ENCODE measurements around the gene GOLGA8B.
"Not testable (repeated sequence)": the region's sequence is repeated elsewhere in the genome, so short reads cannot be mapped to it uniquely, and the experiment has no call there.

The GOLGA8B gene

GRCh38 chr15:34598799-34599585 is 15.5 kb upstream of the GOLGA8B start:
- no peak for DNase-seq (ENCODE audit: low read depth in 2 of 2)

- no peak for DNase-seq (ENCODE audit: low read depth in 2 of 2)
These were observed 13.9 kb upstream of the GOLGA8B start for GRCh38 chr15:34597316-34597715.

- no peak for DNase-seq (ENCODE audit: low read depth in 2 of 2)
These were observed 10.9 kb upstream of the GOLGA8B start for GRCh38 chr15:34594361-34594760.

DNA sequence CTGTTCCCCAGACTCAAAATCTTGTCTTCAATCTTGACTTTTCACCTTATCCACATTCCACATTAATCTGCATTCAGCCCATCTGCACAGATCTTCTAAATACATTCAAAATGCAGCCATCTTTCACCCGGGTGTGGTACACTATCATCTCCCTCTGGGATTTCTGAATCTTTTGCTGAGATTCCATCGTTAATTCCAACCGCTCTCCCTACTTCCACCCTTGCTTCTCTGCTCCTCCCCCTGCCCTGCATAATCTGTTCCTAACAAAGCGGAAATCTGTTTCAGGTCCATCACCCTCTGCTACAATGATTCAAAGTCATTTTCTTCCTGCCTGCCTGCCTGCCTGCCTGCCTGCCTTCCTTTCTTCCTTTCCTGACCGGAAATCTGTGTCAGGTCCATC is 7.9 kb upstream of the GOLGA8B start:
- no peak for DNase-seq (ENCODE audit: low read depth in 2 of 2)

DNA sequence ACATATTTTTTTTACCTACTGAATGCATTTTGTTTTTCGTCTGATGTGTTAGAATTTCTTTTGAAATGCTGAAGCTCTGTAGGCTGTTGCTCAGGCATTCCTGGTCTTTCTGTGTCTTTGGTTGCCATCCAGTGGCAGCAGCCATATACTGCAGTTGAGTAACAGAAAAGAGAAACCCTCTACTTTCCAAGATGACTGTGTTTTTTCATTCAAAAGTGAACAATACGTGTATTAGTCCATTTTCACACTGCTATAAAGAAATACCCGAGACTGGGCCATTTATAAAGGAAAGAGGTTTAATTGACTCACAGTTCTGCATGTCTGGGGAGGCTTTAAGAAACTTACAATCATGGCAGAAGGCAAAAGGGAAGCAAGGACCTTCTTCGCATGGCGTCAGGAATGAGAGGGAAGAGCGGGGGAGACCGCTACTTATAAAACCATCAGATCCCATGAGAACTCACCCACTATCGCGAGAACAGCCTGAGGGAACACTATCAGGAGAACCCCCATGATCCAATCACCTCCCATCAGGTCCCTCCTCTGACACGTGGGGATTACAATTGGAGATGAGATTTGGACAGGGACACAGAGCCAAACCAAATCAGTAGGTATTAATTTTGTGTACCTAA is 4.7 kb upstream of the GOLGA8B start:
- DNase-seq (ENCODE audit: low read depth in 2 of 2): peak in 1 of 2 experiments; percentile 43

- not testable (repeated sequence) for DNase-seq (ENCODE audit: low read depth in 2 of 2)
These were observed 2.5 kb upstream of the GOLGA8B start for GRCh38 chr15:34585966-34586365.

DNA sequence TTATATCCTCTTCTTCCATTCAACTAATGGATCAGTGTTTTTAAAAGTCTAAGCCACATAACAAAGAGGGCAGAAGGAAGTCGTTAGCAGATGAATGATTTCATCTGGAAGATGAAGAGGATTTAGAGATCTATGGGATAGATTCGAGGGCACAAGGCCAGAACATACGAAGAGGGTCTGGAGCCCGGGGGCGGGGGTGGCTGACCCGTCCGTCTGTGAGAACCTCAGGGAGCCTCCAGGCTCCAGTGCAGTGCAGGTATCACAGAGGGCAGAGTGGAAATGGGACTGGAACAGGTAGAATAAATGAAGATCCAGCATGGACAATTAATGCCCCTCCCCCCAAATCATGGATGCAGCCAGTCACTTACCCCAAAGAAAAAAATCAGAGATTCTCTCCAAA is 1.5 kb upstream of the GOLGA8B start:
- no peak for DNase-seq (ENCODE audit: low read depth in 2 of 2)

DNA sequence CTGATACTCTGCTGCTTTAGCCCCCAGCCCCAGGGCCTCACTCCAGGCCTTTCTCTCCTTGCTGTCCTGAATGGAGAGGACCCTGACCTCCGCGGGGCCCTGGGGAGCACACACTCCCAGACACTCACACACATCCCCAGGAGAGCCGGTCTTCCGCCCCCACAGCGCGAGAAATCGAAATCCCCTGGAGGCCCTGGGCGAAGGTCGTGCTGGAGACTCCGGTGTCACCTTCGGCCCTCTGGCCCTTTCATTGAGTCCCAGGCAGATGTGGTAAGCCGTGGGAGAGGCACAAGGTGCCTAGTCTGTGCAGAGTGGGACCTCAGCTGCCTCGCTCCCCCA is 848 bp upstream of the GOLGA8B start:
- no peak for DNase-seq (ENCODE audit: low read depth in 2 of 2)

- DNase-seq (ENCODE audit: low read depth in 2 of 2): peak in 1 of 2 experiments; percentile 37
These were observed 735 bp downstream of the GOLGA8B start for GRCh38 chr15:34582461-34583371.

- DNase-seq (ENCODE audit: low read depth in 2 of 2): not testable (repeated sequence)
These were observed 1.6 kb downstream of the GOLGA8B start for GRCh38 chr15:34581687-34582460.

DNA sequence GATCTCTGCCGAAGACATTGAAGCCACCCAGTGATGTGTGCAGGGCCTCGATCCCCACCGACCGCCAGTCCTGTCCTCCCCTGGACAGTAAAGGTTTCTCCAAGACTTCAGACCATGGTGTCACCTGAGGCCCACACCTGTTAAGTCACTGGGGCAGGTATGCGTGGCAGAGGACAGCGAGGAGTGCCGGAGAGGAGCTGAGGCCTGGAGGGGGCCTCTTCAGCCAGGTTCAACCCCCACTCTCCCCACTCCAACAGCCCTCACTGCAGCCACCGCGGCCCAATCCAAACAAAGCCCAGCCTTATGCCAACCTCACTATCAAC is 2.4 kb downstream of the GOLGA8B start:
- DNase-seq (ENCODE audit: low read depth in 2 of 2): no peak

DNA sequence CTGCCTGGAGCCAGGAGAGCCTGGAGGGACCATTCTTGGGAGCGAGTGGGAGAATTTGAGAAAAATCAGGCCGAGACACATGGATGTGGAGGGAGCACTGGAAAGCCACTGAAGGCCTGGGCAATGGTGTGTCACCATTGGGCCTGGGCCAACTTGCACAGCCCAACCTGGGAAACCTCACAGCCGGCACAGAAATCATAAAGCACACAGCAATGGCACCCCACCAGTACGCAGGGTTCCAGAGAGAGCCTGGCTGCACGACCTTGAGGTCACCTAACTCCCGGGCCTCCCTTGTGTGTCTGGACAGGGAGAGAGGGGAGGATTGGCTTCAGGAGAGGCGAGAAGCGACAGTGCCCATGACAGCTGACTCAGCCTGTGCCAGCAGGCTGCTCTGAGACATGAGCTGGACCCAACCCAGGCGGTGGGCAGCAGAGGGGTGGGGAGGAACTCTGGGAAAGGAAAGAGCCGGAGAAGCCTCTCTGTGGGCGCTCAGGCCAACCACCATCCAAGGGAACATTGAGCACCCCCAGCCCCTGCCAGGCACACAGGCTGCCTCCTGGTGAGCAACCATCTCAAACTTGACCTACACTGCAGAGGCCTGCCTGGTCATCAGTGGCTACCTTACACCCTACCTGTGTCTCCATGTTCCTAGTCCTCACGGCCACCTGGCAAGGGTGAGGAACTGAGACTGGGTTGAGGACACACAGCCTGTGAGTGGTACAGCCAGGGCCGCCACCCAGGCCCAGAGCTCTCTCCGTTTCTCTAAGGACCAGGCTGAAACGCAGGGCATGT is 3.0 kb downstream of the GOLGA8B start:
- not testable (repeated sequence) for DNase-seq (ENCODE audit: low read depth in 2 of 2)

- DNase-seq (ENCODE audit: low read depth in 2 of 2): no peak
These were observed 5.2 kb downstream of the GOLGA8B start for GRCh38 chr15:34578283-34578674.

DNA sequence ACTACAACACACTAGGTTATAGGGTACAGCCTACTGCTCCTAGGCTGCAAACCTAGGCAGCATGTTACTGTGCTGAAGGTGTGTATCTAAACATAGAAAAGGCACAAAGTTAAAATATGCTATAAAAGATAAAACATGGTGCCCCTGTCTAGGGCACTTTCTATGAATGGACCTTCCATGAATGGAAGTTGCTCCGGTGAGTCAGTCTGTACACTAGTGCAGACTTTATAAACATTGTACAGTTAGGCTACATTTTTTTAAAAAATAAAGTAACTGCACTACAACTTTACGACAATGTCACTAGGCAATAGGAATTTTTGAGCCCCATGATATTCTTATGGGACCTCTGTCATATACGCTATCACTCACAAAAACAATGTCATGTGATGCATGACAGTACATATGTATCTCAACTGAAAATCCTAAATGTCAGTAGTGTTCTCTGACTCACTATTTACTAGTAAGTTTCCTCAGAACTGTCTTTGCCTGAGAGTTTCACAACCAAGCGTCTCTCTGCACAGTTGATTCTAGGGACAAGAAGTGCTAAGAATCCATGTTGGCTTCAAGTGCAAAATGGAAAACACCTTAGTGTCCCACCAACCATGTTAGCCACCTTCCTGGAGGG is 5.7 kb downstream of the GOLGA8B start:
- DNase-seq (ENCODE audit: low read depth in 2 of 2): not testable (repeated sequence)

- not testable (repeated sequence) for DNase-seq (ENCODE audit: low read depth in 2 of 2)
These were observed 8.4 kb downstream of the GOLGA8B start for GRCh38 chr15:34575035-34575434.

DNA sequence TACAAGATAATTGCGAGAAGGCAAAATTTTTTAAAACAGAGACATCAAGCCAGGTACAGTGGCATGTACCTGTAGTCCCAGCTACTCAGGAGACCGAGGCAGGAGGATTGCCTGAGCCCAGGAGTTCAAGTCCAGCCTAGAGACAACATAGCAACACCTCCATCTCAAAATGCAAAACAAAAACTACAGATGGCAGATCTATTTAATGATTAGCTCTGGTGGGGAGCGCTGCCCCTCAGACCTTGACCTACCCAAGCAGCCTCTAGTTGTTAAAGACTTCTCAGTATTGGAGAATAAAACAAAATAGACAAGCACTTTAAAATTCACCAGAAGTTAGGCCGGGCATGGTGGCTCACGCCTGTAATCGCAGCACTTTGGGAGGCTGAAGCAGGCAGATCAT is 10.5 kb downstream of the GOLGA8B start:
- not testable (repeated sequence) for DNase-seq (ENCODE audit: low read depth in 2 of 2)

GRCh38 chr15:34572019-34572641 is 11.3 kb downstream of the GOLGA8B start:
- not testable (repeated sequence) for DNase-seq (ENCODE audit: low read depth in 2 of 2)

DNA sequence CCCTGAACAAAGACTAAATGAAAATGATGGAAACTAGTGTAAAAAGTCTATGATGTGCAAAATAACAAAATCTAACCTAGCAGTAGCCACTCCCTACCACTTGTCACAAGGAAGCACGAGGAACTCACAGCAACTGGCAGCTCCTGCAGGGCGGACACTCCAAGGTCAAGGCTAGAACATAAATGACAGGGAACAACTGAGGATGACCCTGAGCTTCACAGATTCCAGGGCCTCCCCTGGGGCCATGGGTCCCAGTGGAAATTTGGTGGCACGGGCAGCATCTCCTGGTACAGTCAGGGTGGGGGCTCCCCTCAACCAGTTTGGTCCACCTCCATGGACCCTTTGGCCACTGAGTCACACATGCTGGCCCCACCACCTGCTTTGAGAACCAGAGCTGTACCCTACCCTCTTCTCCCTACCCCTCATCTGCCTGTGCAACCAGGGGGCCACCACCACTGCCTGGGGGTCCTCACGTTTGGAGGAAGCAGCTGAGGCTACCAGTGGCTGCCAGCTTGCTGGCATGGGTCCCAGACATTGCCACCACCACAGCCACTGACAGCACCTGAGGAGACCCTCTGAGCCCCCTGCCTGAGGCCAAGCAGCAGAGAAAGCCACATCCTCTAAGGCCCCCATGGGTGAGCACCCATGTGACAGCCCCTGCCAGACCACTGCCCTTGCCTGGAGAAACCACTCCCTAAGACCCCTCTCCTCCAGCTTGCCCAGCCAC is 13.6 kb downstream of the GOLGA8B start:
- not testable (repeated sequence) for DNase-seq (ENCODE audit: low read depth in 2 of 2)

DNA sequence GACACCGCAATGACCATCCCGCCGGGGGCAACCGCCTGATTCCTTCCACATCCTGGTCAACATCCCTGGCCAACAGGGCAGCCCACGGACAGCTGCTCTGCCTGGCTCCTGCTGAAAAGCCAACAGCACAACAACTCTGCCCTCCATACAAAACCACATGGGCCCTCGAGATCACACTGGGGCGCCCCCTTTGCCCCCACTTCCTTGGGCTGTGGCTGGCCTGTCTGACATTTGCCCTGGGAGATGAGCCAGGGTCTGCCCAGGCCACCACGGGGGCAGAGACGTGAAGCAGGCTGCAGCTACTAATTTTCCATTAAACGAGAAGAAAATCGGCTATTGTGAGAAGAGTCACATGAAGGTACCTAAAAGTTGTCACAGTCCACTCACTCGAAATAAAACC is 16.3 kb downstream of the GOLGA8B start:
- DNase-seq (ENCODE audit: low read depth in 2 of 2): not testable (repeated sequence)
